Renal pelvis (tissue), 12 donors: ENCODE measurements around the gene TRAPPC5. TPM values are rescaled to one million over a fixed set of nuclear protein-coding genes. Genes with fewer than 3 reads are reported as not detected.
A peak's percentile ranks its signal among the peaks of the same experiment; 100 is the strongest.

Experiments used
- DNase-seq: peaks from one replicate; pipeline ENCODE4 v3.0.0-alpha.2; 2013
- long read RNA-seq, 16 experiments: transcript quantifications; one replicate each; lab custom pipeline, GENCODE V29; 2026
- polyA plus RNA-seq, 3 donors: library from polyadenylated mRNA; unstranded; fragments of 120-200 nt; gene quantifications; one replicate each; pipeline ENCODE4 v1.2.1, GENCODE V29; 2013; ENCODE audit not compliant: insufficient read length in 3 of 3

TRAPPC5 gene
- 10 to 100 TPM; 60.2 to 81.9 (median 65.1) TPM for polyA plus RNA-seq
- long read RNA-seq, donor 1, full-length matches to known transcripts: 83 of 83 reads
- long read RNA-seq, donor 1, partial matches to known transcripts: 0 of 83 reads
- long read RNA-seq, donor 1, other reads (novel, unspliced or antisense): 0 of 83 reads
- long read RNA-seq, donor 2, full-length matches to known transcripts: 80 of 80 reads
- long read RNA-seq, donor 2, partial matches to known transcripts: 0 of 80 reads
- long read RNA-seq, donor 2, other reads (novel, unspliced or antisense): 0 of 80 reads
- long read RNA-seq, donor 3, full-length matches to known transcripts: 55 of 55 reads
- long read RNA-seq, donor 3, partial matches to known transcripts: 0 of 55 reads
- long read RNA-seq, donor 3, other reads (novel, unspliced or antisense): 0 of 55 reads
- long read RNA-seq, donor 4, full-length matches to known transcripts: 81 of 81 reads
- long read RNA-seq, donor 4, partial matches to known transcripts: 0 of 81 reads
- long read RNA-seq, donor 4, other reads (novel, unspliced or antisense): 0 of 81 reads
- long read RNA-seq, donor 5, full-length matches to known transcripts: 38 of 38 reads
- long read RNA-seq, donor 5, partial matches to known transcripts: 0 of 38 reads
- long read RNA-seq, donor 5, other reads (novel, unspliced or antisense): 0 of 38 reads
- long read RNA-seq, donor 6, full-length matches to known transcripts: 94 of 94 reads
- long read RNA-seq, donor 6, partial matches to known transcripts: 0 of 94 reads
- long read RNA-seq, donor 6, other reads (novel, unspliced or antisense): 0 of 94 reads
- long read RNA-seq, donor 7, full-length matches to known transcripts: 90 of 142 reads
- long read RNA-seq, donor 7, partial matches to known transcripts: 52 of 142 reads
- long read RNA-seq, donor 7, other reads (novel, unspliced or antisense): 0 of 142 reads
- long read RNA-seq, donor 8, full-length matches to known transcripts: 24 of 24 reads
- long read RNA-seq, donor 8, partial matches to known transcripts: 0 of 24 reads
- long read RNA-seq, donor 8, other reads (novel, unspliced or antisense): 0 of 24 reads
- long read RNA-seq, donor 9, full-length matches to known transcripts: 104 of 104 reads
- long read RNA-seq, donor 9, partial matches to known transcripts: 0 of 104 reads
- long read RNA-seq, donor 9, other reads (novel, unspliced or antisense): 0 of 104 reads
- long read RNA-seq, donor 10, full-length matches to known transcripts: 72 of 72 reads
- long read RNA-seq, donor 10, partial matches to known transcripts: 0 of 72 reads
- long read RNA-seq, donor 10, other reads (novel, unspliced or antisense): 0 of 72 reads
- long read RNA-seq, donor 11, full-length matches to known transcripts: 48 of 48 reads
- long read RNA-seq, donor 11, partial matches to known transcripts: 0 of 48 reads
- long read RNA-seq, donor 11, other reads (novel, unspliced or antisense): 0 of 48 reads
- long read RNA-seq, donor 12, full-length matches to known transcripts: 122 of 122 reads
- long read RNA-seq, donor 12, partial matches to known transcripts: 0 of 122 reads
- long read RNA-seq, donor 12, other reads (novel, unspliced or antisense): 0 of 122 reads
- long read RNA-seq, donor 13, full-length matches to known transcripts: 24 of 24 reads
- long read RNA-seq, donor 13, partial matches to known transcripts: 0 of 24 reads
- long read RNA-seq, donor 13, other reads (novel, unspliced or antisense): 0 of 24 reads
- long read RNA-seq, donor 14: 0 reads
- long read RNA-seq, donor 15: 0 reads
- long read RNA-seq, donor 16, full-length matches to known transcripts: 94 of 132 reads
- long read RNA-seq, donor 16, partial matches to known transcripts: 38 of 132 reads
- long read RNA-seq, donor 16, other reads (novel, unspliced or antisense): 0 of 132 reads

DNA sequence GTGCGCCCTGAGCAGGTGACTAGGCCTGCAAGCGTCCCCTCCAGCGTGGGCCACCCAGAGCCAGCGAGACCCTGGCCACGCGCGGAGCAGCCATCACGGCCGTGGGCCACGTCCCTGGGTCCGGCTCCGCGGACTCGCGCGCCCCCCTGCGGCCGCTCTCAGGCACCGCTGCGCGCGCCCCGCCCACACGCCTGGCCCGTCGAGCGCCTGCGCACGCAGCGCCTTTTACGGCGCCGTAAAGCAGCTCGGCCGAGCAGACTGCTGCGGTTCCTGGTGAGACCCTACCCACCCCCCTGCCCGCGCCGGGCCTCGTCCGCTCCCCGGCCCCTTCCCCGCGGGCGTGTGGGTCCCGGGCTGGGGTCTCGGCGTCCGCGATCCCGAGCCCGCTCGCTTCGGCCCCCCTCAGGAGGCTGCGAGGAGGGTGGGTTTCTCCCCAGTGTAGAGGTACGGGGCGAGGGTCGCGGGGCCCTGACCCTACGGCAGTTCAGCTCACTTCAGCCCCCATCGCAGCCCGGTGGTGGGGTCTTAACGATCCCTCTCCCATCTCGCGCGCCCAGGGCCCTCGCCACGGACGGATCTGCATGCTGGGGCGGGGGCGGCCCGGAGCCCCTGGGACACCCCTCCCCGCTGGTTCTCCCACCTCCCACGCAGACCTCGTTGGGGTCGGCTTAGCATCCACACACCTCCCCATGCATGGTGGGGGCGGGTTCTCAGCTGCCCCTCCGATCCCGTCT lies at the start of gene TRAPPC5:
Gene TRAPPC5 (plus strand): TSS at position 228 of the 734 bp plus-strand sequence. CDS start 1,421 bp downstream, outside the sequence.
- peak; percentile 87 for DNase-seq

DNA sequence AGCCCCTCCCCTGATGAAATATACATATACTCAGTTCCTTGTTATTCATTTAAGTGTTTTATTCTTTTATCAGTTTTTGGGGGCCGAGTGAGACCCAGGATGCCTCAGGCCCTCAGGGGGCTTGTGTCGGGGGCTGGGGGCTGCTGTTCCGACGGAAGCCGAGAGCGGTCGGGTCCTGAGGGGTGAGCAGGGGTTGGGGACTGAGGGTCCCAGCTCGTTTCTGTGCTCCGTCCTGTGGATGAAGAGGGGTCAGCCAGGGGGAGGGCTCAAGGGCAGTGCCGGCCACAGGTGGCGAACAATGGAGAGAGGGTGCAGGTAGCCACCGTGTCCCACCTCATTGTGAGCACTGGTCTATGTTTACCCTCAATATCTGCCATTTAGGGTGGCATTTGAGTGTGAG lies 49.1 kb upstream of the TRAPPC5 start:
- no peak for DNase-seq

DNA sequence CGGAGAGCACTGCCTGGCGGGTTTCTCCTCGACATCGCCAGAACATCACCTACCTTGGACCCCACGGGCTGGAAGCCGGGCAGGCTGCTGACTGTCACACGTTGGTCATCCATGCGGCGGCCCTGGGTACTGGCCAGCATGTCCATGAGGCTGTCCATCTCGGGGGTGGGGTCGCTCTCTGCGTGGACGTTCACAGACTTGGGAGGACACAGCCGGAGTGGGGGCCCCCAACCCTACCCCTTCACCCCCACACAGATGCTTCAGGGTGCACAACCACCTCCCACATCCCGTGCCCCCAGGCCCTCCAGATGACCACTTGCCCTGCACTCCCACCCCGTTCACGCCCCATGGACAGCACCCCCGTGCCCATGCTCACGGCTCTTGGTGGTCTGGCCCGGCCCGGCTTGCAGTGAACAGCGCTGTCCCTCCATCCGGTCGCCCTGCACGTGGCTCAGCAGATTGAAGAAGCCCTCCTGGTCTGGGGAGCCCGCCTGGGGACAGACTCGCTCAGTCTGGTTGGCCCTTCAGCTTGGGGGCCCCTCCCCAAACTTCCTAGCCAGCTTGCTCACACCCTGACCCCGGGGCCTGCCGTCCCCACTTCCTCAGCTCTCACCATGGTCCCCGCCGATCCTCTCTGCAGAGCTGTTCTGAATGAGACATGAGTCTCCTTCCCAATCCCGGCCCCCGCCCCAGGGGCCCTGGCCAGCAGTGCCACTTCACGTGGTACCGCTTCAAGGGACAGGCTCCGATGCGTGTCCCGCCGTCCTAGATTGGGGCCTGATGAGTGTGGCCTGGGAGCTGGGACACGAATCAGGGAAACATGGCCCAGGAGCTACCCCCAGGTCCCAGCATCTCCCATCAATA lies 48.1 kb upstream of the TRAPPC5 start:
- DNase-seq: no peak

- no peak for DNase-seq
These were observed 46.9 kb upstream of the TRAPPC5 start, which contains the start of gene PCP2 for GRCh38 chr19:7633698-7634097. Gene PCP2 (minus strand): TSS chr19:7633719. CDS start chr19:7633457, 262 bp downstream.

- DNase-seq: no peak
These were observed 45.0 kb upstream of the TRAPPC5 start for GRCh38 chr19:7635670-7636069.

- DNase-seq: no peak
These were observed 44.3 kb upstream of the TRAPPC5 start for GRCh38 chr19:7636317-7636690.

GRCh38 chr19:7636691-7637373 lies 43.8 kb upstream of the TRAPPC5 start, which contains the start of gene STXBP2:
Gene STXBP2 (plus strand): TSS chr19:7637110. CDS start chr19:7637150, 40 bp downstream.
- DNase-seq: peak; percentile 63

GRCh38 chr19:7637374-7638256 lies 43.0 kb upstream of the TRAPPC5 start:
- DNase-seq: no peak

DNA sequence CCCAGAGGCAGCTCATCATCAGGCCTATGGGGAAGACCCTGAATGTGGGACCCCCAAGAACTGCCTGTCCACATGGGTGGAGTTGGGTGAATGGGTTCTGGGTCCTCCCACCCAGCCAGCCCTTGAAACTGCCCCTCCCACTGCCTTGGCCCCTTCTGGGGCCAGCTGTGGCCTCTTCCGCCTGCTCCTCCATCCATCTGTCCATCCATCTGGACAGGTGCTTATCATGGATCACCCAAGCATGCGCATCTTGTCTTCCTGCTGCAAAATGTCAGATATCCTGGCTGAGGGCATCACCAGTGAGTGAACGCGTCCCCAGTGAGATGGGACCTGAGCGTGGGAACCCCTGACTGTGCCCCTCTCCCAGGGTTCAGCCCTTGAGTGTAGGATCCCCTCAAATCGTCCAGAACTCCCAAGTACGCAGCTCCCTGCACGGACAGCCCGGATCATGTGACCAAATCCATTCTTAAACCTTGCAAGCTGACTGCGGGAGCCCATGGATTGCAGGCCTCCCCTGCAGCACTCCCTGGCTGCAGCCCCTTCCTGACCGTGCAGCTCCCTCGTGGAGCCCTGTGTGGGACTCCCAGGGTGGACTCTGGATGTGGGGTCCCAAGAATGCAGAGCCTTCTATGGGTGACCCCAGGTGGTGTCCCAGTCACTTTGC lies 41.7 kb upstream of the TRAPPC5 start:
- DNase-seq: no peak

- no peak for DNase-seq
These were observed 40.7 kb upstream of the TRAPPC5 start for GRCh38 chr19:7639863-7640348.

GRCh38 chr19:7640803-7641202 lies 39.8 kb upstream of the TRAPPC5 start:
- no peak for DNase-seq

GRCh38 chr19:7641290-7642276 lies 39.0 kb upstream of the TRAPPC5 start:
- DNase-seq: no peak

DNA sequence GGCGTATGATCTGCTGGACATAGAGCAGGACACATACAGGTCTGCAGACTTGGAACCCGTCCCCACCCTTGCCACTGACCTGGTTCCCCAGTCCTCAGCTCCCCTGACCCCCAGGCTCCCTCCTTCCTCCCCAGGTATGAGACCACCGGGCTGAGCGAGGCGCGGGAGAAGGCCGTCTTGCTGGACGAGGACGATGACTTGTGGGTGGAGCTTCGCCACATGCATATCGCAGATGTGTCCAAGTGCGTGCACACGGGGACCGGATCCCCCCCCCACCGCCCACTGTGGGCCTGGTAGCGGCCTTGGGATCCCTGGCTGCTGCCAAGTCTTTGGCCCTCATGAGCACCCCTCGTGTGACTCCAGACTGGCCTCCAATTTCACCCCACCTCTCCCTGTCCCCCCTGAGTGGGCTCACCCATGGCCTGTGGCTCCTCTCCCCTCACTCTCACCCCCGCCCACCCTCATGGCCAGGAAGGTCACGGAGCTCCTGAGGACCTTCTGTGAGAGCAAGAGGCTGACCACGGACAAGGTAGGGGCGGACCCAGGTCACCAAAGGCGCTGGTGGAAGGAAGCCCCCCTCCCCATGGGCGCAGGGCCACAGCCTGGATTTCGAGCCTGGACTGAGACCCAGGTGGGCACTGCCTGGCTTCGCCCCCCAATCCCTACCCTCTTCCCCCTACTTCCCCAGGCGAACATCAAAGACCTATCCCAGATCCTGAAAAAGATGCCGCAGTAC lies 38.2 kb upstream of the TRAPPC5 start:
- DNase-seq: no peak

DNA sequence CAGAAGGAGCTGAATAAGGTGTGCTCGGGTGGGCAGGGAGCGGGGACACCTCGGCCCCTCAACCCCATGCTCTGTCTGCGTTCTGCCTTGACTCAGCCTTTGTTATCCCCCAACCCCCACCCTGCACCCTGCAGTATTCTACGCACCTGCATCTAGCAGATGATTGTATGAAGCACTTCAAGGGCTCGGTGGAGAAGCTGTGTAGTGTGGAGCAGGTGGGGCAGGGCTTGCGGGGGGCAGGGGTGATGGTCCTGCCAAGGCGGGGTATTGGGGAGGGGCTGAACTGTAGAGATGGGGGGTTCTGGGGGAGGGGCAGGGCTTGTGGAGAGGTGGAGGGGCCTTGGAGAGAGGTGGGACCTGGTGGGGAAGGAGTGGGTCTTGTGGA lies 37.6 kb upstream of the TRAPPC5 start:
- DNase-seq: no peak
